Bronchial epithelial cell (primary cell): ENCODE results near the gene TNFRSF18. TPM values are rescaled to one million over a fixed set of nuclear protein-coding genes. Genes with fewer than 3 reads are reported as not detected.

Source experiments
- DNase-seq: peaks from one replicate; pipeline ENCODE4 v3.0.0-alpha.2; 2010; ENCODE audit warnings: low read depth
- FAIRE-seq: peaks from 2 replicates; lab custom pipeline; 2011; peaks lifted over from hg19 to GRCh38; lab: Jason Lieb, UNC
- H3K27me3 ChIP-seq: 2 replicates; pipeline ENCODE4 v1.5.1; 2011; ENCODE audit warnings: low read length; ENCODE audit not compliant: control insufficient read depth, insufficient read depth
- H3K36me3 ChIP-seq: 2 replicates; pipeline ENCODE4 v1.5.1; 2011; ENCODE audit warnings: low read length; ENCODE audit not compliant: control insufficient read depth, insufficient read depth
- H3K4me3 ChIP-seq: 2 replicates; pipeline ENCODE4 v1.5.1; 2011; ENCODE audit warnings: mild to moderate bottlenecking, low read depth, low read length, control low read depth
- CTCF ChIP-seq: IDR thresholded peaks from 2 replicates; pipeline ENCODE4 v1.5.1; 2011; ENCODE audit warnings: mild to moderate bottlenecking, moderate library complexity, low read length, control low read depth, inconsistent platforms; ENCODE audit not compliant: insufficient read depth, severe bottlenecking
- total RNA-seq: library from RNA; depleted of rRNA; stranded (reverse); fragments of >200 nt; gene quantifications from 2 replicates; pipeline ENCODE4 v1.2.1, GENCODE V29; 2014

Gene TNFRSF18
- total RNA-seq, 1 donor from 2014 or later, result not detected

- no peak for FAIRE-seq
Observed at GRCh38 chr1:1239227-1239613, 32.8 kb upstream of the TNFRSF18 start.

GRCh38 chr1:1238702-1239178 lies 32.3 kb upstream of the TNFRSF18 start:
- peaks cover 2% of the 10 kb centered on the region for H3K36me3 ChIP-seq
- H3K27me3 ChIP-seq, result no peaks in the 10 kb centered on the region
- no peak for TF ChIP-seq CTCF
- DNase-seq, result no peak
- FAIRE-seq, result no peak
- H3K4me3 ChIP-seq, result no peak overlapping the region

More at GRCh38 chr1:1239227-1239613, 32.8 kb upstream of the TNFRSF18 start:
- TF ChIP-seq CTCF, result no peak
- Histone ChIP-seq H3K27me3 (no peaks in the 10 kb centered on the region), H3K4me3 (no peak overlapping the region), H3K36me3 (peaks cover 2% of the 10 kb centered on the region)
- no peak for DNase-seq

- no peak overlapping the region for H3K4me3 ChIP-seq
- DNase-seq (peak; percentile 22), FAIRE-seq (no peak)
- TF ChIP-seq CTCF, result no peak
- H3K36me3 ChIP-seq, result peaks cover 2% of the 10 kb centered on the region
- H3K27me3 ChIP-seq, result no peaks in the 10 kb centered on the region
Observed at GRCh38 chr1:1237874-1238701, 31.7 kb upstream of the TNFRSF18 start.

DNA sequence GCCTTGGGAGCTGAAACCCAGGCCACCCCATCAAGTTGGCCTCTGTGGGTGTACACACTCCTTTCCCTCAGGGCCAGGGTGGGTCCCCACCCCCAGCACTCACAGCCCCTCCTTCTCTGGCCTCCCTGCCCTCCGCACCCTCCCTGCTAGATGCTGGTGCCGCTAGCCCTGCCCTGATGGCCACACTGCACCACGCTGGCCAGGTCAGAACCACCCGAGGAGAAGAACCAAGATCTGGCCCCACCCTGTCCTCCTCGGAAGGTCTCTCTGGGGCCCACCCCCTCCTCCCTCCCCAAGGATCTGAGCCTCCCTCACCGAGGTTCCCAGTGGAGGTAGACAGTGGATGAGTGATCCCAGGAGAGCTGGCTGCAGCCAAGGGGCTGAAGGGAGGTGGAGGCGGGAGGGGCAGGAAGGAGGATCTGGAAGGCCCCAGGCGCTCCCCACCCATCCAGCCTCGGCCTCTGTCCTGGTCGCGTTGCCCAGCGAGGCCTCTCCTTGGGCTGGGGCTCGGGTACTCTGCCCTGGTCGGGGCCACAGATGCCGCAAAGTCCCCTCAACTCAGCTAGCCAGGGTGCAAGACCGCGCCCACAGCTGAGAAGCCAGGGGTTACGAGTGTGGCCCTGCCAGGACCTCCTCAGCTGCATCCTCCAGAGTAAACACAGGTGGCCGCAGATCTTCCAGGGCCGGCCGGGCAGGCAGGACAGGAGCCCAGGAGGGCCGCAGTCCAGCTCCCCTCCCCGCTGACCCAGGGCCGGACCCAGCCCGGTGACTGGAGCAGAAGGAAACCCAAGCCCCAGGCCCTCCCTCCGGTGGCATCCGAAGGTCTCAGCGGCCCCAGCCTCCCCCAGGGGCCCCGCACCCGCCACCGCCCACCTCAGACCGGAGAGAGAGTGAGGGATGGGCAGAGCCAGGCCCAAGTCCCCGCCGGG lies 30.8 kb upstream of the TNFRSF18 start:
- H3K27me3 ChIP-seq, result no peaks in the 10 kb centered on the region
- H3K4me3 ChIP-seq, result no peak overlapping the region
- TF ChIP-seq CTCF, result no peak
- FAIRE-seq, result no peak
- peaks cover 2% of the 10 kb centered on the region for H3K36me3 ChIP-seq
- DNase-seq, result no peak

DNA sequence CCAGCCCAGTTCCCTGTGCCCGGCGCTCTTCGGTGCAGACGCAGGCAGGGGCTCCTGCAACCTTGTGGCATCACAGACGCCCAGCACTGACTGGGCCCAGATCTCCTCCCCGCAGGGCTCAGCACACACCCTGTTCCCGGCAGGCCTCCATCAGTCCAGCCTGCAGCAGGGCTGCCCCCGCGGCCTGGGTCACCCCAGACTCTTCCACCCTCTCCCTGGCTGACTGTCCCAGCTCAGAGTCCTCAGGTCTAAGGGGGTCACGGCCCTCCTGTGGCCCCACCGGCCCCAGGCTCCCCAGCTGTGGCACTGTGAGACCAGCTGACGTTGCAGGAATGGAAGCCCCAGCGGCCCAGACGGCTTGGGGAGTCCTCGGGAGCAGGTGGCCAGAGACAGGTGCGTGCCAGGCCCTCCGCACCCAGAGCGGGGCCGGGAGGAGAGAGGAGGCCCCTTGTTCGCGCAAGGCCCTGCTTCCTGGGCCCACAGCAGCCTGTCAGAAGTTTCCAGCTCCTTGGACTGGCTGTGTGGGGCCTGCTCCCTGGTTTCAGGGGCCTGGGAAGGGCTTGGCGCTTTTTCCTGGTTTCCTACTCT lies 29.9 kb upstream of the TNFRSF18 start:
- H3K4me3 ChIP-seq, result no peak overlapping the region
- FAIRE-seq, result no peak
- TF ChIP-seq CTCF, result no peak
- H3K36me3 ChIP-seq, result peaks cover 2% of the 10 kb centered on the region
- H3K27me3 ChIP-seq, result no peaks in the 10 kb centered on the region
- DNase-seq, result no peak
